Activated naive CD8-positive, alpha-beta T cell treated with anti-CD3 and anti-CD28 coated beads for 36 hours (primary cell): ENCODE results near the gene ASCL2. TPM values are rescaled to one million over a fixed set of nuclear protein-coding genes. Genes with fewer than 3 reads are reported as not detected.
"Not testable (repeated sequence)": the region's sequence is repeated elsewhere in the genome, so short reads cannot be mapped to it uniquely, and the experiment has no call there.

ENCODE experiments used
- DNase-seq: peaks from one replicate; pipeline ENCODE4 v3.0.0; 2021
- H3K27ac Mint-ChIP-seq: one replicate; pipeline ENCODE4 v1.8.0; 2022; ENCODE audit warnings: mild to moderate bottlenecking, moderate library complexity, mixed read lengths
- H3K27me3 Mint-ChIP-seq: one replicate; pipeline ENCODE4 v1.8.0; 2022; ENCODE audit warnings: mild to moderate bottlenecking, mixed read lengths
- H3K36me3 Mint-ChIP-seq: one replicate; pipeline ENCODE4 v1.8.0; 2021; ENCODE audit warnings: mild to moderate bottlenecking, mixed read lengths
- H3K4me1 Mint-ChIP-seq: one replicate; pipeline ENCODE4 v1.8.0; 2021; ENCODE audit warnings: mixed read lengths
- H3K4me3 Mint-ChIP-seq: one replicate; pipeline ENCODE4 v1.8.0; 2022; ENCODE audit warnings: mild to moderate bottlenecking, moderate library complexity, mixed read lengths
- H3K9me3 Mint-ChIP-seq: one replicate; pipeline ENCODE4 v1.8.0; 2022; ENCODE audit warnings: mixed read lengths
- total RNA-seq, 2 experiments: library from RNA; stranded (reverse); gene quantifications; one replicate each; pipeline ENCODE4 v1.2.3, GENCODE V29; 2021

ASCL2 gene
- total RNA-seq, 2 experiments from 2014 or later, result 2.5 to 2.9 TPM

DNA sequence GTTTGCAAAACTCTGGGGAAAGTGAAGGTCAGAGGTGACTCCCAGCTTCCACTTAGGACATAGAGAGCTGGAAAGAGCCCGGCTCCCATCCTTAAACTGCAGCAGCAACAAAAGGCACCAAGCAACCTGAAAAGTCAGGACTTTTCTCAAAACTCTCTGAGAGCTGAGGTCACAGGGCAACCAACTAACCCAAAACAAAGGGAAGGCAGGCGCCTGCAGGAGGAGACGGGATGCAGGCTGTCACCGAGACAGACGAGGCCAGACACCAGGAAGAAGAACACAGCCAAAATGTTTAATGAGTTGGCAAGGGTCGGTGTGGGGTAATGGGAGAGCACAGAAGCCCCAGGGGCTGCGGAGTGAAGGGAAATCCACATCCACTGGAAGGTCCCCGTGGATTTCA lies 19.9 kb downstream of the ASCL2 start:
- Mint-ChIP-seq H3K9me3 (no peaks in the 10 kb centered on the region), H3K4me1 (no peaks in the 10 kb centered on the region), H3K27ac (no peak overlapping the region), H3K4me3 (no peak overlapping the region), H3K27me3 (peaks cover 3% of the 10 kb centered on the region), H3K36me3 (no peaks in the 10 kb centered on the region)
- DNase-seq, result no peak

DNA sequence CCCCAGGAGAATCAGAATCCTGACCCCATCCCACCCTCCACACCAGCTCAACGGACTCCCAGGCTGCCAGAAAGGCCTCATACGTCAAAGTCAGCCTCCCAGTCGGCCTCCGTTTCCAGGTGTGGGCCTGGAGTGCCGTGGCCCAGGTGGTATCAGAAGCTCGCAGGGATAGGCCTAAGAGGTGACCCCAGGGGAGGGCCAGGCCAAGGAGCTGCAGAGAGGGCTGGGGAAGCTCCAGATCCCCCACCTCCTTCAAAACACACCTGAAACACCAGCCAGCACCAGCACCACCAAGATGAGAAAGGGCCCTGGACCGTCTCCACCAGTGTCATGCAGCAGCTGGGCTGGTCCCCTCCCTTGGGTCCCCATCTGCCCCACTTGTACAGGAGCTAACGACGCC lies 20.3 kb downstream of the ASCL2 start:
- DNase-seq, result no peak
- Mint-ChIP-seq H3K4me1 (no peaks in the 10 kb centered on the region), H3K4me3 (no peak overlapping the region)

DNA sequence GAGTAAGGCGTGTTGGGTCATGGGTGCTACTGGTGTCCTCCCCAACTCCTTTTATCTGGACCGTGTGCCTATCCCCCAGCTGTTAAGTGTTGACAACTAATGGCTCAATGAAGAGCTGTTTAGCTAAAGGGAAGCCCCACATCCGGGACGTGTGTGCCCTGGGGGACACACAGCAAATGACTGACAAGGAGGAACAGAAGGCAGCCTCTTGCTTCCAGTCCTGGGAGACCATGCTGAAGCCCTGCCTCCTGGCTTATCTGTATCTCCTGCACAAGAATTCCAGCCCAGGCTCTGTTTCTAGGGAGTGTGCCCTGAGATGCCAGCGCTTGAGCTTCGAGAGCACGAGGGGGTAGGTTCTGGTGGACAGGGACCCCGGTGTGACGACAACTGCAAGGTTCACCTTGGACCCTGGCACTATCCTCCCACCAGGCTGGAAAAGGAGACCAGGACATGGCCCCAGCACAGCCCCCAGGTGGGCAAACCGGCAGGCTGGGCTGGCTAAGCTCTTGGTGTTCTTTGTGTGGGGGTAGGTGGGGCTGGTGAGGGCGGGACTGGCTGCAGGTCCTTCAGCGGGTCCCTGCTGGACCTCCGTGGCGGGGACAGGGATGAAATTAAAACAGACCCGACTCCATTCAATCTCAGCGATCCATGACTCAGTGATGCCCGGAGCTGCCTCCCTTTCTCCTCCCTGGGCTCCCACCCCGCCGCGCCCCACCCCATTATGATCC lies 21.0 kb downstream of the ASCL2 start:
- Mint-ChIP-seq H3K27me3 (peaks cover 3% of the 10 kb centered on the region), H3K9me3 (no peaks in the 10 kb centered on the region), H3K4me1 (no peaks in the 10 kb centered on the region), H3K36me3 (no peaks in the 10 kb centered on the region), H3K27ac (no peak overlapping the region), H3K4me3 (no peak overlapping the region)
- DNase-seq, result no peak

More for the DNA sequence above, 20.3 kb downstream of the ASCL2 start:
- Mint-ChIP-seq H3K9me3 (no peaks in the 10 kb centered on the region), H3K27me3 (peaks cover 3% of the 10 kb centered on the region), H3K36me3 (no peaks in the 10 kb centered on the region), H3K27ac (no peak overlapping the region)

DNA sequence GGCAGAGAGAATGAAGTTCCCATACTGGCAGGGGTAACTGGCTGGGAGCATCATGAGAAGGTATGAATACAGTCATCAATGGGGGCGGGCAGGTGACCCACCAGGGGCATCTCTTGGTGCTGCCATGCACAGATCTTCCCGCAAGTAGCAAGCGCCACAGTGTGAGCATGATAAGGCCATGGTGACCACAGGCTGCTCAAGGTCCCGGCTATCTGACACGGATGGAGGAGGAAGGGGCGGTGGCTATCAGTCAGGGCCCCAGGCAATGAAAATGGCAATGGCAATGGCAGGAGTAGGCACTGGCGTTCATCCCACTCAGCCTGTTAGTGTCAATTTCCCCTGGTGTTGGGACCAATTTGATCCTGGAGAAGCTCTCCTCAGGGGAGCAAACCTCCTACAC lies 21.6 kb downstream of the ASCL2 start:
- Mint-ChIP-seq H3K27me3 (peaks cover 3% of the 10 kb centered on the region), H3K9me3 (no peaks in the 10 kb centered on the region), H3K27ac (no peak overlapping the region), H3K4me1 (no peaks in the 10 kb centered on the region), H3K4me3 (no peak overlapping the region), H3K36me3 (no peaks in the 10 kb centered on the region)
- DNase-seq, result no peak

DNA sequence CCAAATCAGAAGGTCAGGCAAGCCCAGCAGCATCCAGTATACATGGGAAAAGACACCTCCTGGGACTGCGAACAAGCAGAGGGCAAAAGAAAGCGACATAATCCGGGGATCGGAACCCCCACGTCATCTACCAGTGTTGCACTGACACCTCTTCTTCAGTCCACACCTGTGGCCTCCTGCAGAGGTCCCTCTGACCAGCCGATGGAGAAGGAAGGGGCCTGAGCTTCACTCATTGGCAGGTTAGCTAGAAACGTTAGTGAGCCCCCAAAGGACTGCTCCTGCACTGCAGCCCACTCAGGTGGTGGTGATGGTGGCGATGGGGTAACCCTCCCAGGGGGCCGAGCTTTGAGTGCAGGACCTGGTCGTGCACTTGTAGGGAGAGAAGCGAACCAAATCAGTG lies 22.1 kb downstream of the ASCL2 start:
- Mint-ChIP-seq H3K27ac (no peak overlapping the region), H3K4me1 (no peaks in the 10 kb centered on the region)

DNA sequence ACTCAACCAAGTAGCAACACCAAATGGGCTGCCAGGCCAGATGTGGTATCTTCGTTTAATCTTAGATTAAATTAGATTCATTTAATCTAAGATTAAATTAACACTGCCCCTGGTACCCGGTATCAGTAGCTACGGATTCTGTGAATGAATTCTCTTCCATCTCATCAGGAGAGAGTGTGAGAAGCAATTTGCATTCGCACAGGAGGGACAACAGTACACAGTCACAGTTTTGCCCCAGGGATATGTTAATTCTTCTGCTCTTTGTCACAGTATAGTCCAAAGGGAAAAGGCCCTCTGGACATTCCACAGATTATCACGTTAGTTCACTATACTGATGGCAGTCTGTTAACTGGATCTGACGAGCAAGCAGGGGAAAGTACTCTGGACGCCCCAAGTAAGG lies 22.9 kb downstream of the ASCL2 start:
- Mint-ChIP-seq H3K27ac (no peak overlapping the region), H3K4me3 (no peak overlapping the region), H3K27me3 (peaks cover 3% of the 10 kb centered on the region), H3K9me3 (peaks cover 5% of the 10 kb centered on the region), H3K4me1 (no peaks in the 10 kb centered on the region), H3K36me3 (no peaks in the 10 kb centered on the region)
- no peak for DNase-seq

More for the DNA sequence above, 22.1 kb downstream of the ASCL2 start:
- Mint-ChIP-seq H3K27me3 (peaks cover 3% of the 10 kb centered on the region), H3K4me3 (no peak overlapping the region), H3K9me3 (no peaks in the 10 kb centered on the region), H3K36me3 (no peaks in the 10 kb centered on the region)
- no peak for DNase-seq

DNA sequence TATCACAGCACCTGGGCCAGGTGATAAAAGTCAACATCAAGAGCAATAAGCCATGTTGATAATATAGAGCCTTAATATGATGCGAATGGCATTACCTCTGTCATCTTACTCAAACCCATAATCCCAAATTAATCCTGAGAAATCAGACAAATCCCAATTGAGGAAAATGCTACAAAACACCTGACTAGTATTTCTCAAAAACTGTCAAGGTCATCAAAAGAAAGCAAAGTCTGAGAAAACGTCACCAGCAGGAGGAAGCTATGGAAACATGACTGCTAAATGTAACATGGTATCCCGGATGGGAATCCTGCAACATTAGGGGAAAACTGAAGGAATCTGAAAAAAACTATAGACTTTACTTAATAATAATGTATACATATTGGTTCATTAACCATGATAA lies 29.6 kb downstream of the ASCL2 start:
- Mint-ChIP-seq H3K4me1 (no peaks in the 10 kb centered on the region), H3K27me3 (no peaks in the 10 kb centered on the region), H3K27ac (no peak overlapping the region), H3K4me3 (no peak overlapping the region), H3K36me3 (no peaks in the 10 kb centered on the region), H3K9me3 (peaks cover 17% of the 10 kb centered on the region)
- no peak for DNase-seq

DNA sequence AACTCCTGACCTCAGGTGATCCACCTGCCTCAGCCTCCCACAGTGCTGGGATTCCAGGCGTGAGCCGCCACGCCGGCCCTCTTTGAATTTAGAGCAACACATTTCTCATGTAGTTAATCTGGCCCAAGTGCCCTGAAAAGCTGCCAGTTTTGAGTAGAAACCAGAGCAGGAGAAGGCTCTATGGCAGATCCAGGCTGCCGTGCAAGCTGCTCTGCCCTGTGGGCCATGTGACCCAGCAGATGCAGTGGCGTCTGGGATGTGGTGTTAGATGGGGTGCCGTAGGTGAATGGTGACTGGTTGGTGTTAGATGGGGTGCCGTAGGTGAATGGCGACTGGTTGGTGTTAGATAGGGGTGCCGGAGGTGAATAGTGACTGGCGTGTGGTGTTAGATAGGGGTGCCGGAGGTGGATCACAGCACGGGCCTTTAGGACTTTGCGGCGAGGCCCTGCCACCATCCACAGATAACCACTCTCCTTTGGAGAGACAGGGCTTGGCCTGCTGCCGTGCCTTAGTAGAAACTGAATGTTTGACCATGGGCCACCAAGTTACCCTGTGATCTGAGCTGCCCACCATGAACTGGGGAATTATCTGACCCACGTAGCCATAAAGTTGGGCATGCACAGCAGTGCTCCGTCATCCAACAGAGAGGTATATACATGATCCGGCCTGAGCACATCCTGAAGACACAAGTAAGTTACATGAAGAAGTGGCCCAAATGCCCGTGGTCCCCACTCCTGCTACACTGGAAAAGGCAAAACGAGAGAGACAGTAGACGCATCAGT lies 32.7 kb downstream of the ASCL2 start:
- no peaks in the 10 kb centered on the region for H3K27me3 Mint-ChIP-seq
- peaks cover 13% of the 10 kb centered on the region for H3K9me3 Mint-ChIP-seq
- no peaks in the 10 kb centered on the region for H3K4me1 Mint-ChIP-seq
- DNase-seq, result no peak
- no peaks in the 10 kb centered on the region for H3K36me3 Mint-ChIP-seq
- no peak overlapping the region for H3K27ac Mint-ChIP-seq
- no peak overlapping the region for H3K4me3 Mint-ChIP-seq

DNA sequence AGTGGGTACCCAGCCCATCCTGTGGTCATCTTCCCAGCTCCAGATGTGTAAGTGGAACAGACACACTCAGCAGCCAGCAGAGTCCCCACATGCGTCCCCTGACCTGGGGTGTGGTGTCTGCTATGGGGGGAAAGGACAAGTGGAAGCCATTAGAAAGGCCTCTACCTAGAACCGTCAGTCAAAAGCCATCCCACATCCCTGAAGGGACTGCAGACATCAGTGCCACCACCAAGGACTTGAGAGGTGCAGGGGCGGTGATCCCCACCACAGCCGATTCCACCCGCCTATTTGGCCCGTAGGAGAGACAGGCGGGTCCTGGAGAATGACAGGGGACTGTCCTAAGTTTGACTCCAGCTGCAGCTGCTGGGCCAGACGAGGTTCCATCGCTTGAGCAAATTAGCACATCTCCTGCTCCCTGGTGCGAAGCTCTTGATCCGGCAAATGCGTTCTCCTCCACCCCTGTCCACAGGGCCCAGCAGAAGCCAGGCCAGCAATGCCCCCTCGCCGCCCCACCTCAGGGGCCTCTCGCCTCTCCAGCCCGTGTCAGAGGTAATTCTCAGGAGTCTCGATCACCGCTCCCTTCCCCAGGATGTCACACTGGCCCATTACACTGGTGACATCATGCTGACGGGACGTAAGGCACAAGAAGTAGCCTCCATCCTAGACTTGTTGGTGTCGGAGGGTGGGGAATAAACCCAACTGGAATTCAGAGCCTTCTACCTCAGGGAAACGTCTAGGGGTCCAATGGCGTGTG lies 33.8 kb downstream of the ASCL2 start:
- DNase-seq, H3K9me3 Mint-ChIP-seq, H3K27ac Mint-ChIP-seq, H3K4me3 Mint-ChIP-seq, H3K27me3 Mint-ChIP-seq, H3K36me3 Mint-ChIP-seq, H3K4me1 Mint-ChIP-seq: not testable (repeated sequence)

DNA sequence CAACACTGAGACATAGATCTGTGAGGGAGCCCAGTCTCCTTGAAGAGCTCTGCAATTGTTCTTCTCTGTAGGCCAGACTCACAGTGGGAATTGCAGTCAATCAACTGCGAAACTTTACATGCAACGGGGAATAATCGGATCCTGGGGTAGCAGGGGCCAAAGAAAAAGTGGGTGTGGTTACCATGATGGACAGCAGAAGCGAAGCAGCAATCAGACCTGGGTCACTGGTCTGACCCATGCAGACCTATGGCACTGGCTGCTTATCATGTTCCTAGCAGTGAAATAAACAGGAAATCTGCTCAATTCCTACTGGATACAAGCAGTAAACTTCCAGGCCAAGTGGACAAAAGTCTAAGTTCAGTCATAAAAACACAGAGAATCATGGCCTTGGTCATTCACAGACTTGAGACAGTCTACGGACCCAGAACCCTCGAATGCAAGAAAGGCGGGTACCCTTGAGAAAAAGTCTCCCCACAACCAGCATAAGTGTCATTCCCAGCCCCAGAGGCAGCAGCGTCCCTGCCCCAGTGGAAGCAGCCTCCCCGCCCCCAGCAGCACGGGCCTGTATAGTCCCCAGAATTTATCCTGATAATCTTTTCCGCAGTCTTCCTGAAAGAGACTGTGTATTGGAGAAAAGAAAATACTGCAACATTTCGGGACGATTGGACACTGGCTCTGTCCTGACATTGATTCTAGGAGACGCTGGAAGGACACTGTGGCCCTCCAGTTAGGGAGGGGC lies 34.6 kb downstream of the ASCL2 start:
- Mint-ChIP-seq H3K4me3 (no peak overlapping the region), H3K27ac (no peak overlapping the region), H3K9me3 (peaks cover 9% of the 10 kb centered on the region), H3K36me3 (no peaks in the 10 kb centered on the region), H3K4me1 (no peaks in the 10 kb centered on the region), H3K27me3 (no peaks in the 10 kb centered on the region)
- no peak for DNase-seq

DNA sequence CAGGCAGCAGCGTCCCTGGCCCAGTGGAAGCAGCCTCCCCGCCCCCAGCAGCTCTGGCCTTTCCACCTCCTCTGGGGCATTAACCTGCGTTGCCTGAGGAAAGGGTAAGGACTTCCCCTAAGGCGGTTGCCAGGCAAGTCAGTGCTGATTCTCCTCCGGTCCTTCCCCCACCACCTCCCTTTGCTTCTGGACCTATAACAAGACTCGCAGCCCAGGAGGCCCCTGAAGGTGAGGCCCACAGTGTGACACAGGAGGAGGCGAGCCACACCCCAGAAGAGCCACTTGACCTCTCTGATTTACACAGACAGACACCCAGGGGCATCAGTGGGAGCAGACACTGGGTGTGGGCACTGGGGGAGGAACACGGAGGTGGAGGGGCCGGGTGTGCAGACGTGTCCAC lies 35.4 kb downstream of the ASCL2 start:
- Mint-ChIP-seq H3K36me3 (no peaks in the 10 kb centered on the region), H3K4me3 (no peak overlapping the region), H3K9me3 (peaks cover 11% of the 10 kb centered on the region), H3K4me1 (no peaks in the 10 kb centered on the region), H3K27me3 (peaks cover 4% of the 10 kb centered on the region), H3K27ac (no peak overlapping the region)
- DNase-seq, result no peak

DNA sequence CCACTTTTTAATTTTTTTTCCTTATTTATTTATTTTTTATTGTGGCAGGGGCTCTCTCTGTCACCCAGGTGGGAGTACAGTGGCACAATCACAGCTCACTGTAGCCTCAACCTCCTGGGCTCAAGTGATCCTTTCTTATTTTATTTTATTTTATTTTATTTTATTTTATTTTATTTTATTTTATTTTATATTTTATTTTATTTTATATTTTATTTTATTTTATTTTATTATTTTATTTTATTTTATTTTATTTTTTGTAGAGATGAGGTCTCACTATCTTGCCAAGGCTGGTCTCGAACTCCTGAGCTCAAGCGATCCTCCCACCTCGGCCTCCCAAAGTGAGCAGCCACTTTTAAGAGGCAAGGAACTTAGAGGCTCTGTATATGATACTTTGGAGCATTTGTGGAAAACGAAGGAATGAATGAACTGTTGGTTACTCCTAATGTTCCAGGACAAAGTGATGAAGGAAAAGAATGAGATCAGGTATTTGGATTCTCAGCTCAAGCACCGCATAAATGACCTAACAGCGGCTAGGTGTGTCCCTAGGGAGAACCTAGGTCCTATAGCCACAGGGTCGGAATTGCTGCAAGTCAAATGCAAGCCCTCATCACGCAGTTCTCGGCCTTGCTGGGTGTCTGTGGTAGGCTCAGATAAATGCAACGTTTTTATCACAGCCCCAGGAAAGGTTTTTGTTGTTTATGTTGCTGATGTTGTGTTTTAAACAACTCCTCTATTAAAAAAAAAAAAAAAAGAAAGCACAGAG lies 36.5 kb downstream of the ASCL2 start:
- peaks cover 4% of the 10 kb centered on the region for H3K27me3 Mint-ChIP-seq

DNA sequence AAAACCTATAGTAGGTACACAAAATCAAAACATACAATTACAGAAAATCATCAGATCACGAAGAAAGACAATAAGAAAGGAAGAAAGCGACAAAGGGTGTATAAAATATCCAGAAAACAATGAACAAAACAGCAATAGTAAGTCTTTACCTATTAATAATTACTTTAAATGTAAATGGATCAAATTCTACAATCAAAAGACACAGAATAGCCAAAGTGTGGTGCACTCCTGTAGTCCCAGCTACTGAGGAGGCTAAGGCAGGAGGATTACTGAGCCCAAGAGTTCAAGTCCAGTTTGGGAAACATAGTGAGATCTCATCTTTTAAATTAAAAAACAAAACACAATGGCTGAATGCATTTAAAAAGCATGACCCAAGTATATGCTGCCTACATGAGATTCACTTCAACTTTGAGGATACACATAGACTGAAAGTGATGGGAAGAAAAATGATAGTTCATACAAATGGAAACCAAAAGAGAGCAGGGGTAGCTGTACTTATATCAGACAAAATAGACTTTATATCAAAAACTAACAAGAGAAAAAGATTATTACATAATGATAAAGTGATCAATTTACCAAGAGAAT lies 40.6 kb downstream of the ASCL2 start:
- Mint-ChIP-seq H3K27me3 (peaks cover 4% of the 10 kb centered on the region), H3K9me3 (peaks cover 21% of the 10 kb centered on the region), H3K27ac (no peak overlapping the region), H3K4me1 (no peaks in the 10 kb centered on the region), H3K36me3 (no peaks in the 10 kb centered on the region), H3K4me3 (no peak overlapping the region)
- DNase-seq, result no peak

More for the DNA sequence above, 36.5 kb downstream of the ASCL2 start:
- no peak overlapping the region for H3K4me3 Mint-ChIP-seq
- no peak for DNase-seq
- no peaks in the 10 kb centered on the region for H3K36me3 Mint-ChIP-seq
- no peaks in the 10 kb centered on the region for H3K4me1 Mint-ChIP-seq
- H3K9me3 Mint-ChIP-seq, result peaks cover 20% of the 10 kb centered on the region
- no peak overlapping the region for H3K27ac Mint-ChIP-seq

DNA sequence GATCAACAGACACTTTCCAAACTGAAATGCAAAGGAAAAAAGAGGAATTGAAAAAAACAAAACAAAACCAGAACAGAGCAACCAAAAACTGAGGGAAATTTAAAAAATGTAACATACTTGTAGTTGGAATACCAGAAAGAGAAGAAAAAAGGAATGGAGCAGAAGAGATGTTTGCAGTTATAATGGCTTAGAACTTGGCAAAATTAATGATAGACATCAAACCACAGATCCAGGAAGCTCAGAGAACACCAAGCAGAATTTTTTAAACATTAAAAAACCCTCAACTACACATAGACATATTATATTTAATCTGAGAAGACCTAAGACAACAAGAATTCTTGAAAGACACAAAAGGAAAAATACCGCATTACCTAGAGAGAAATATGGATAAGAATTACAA lies 46.1 kb downstream of the ASCL2 start:
- DNase-seq, result no peak
- Mint-ChIP-seq H3K27ac (no peak overlapping the region), H3K4me3 (no peak overlapping the region), H3K4me1 (no peaks in the 10 kb centered on the region), H3K27me3 (peaks cover 5% of the 10 kb centered on the region), H3K9me3 (peaks cover 16% of the 10 kb centered on the region), H3K36me3 (peaks cover 4% of the 10 kb centered on the region)
